ENCODE data around the gene C21orf58.

C21orf58 gene

GRCh38 chr21:46255166-46255565, 68.5 kb downstream of the C21orf58 start:
- DNase-seq (ENCODE audit: low read depth): no peak

GRCh38 chr21:46254208-46254975, 69.3 kb downstream of the C21orf58 start:
- no peak for DNase-seq (ENCODE audit: low read depth)

- no peak for DNase-seq (ENCODE audit: low read depth)
These were observed 70.0 kb downstream of the C21orf58 start for GRCh38 chr21:46253610-46254124.

- DNase-seq (ENCODE audit: low read depth): no peak
These were observed 70.8 kb downstream of the C21orf58 start for GRCh38 chr21:46252840-46253239.
